GM19455 (cell line): ENCODE measurements around the gene TAF8.

Experiments
- ATAC-seq: cut with Tn5 transposase; IDR thresholded peaks from one replicate; pipeline ENCODE4 v1.9.1; 2021; ENCODE audit not compliant: unreplicated experiment

Gene TAF8

DNA sequence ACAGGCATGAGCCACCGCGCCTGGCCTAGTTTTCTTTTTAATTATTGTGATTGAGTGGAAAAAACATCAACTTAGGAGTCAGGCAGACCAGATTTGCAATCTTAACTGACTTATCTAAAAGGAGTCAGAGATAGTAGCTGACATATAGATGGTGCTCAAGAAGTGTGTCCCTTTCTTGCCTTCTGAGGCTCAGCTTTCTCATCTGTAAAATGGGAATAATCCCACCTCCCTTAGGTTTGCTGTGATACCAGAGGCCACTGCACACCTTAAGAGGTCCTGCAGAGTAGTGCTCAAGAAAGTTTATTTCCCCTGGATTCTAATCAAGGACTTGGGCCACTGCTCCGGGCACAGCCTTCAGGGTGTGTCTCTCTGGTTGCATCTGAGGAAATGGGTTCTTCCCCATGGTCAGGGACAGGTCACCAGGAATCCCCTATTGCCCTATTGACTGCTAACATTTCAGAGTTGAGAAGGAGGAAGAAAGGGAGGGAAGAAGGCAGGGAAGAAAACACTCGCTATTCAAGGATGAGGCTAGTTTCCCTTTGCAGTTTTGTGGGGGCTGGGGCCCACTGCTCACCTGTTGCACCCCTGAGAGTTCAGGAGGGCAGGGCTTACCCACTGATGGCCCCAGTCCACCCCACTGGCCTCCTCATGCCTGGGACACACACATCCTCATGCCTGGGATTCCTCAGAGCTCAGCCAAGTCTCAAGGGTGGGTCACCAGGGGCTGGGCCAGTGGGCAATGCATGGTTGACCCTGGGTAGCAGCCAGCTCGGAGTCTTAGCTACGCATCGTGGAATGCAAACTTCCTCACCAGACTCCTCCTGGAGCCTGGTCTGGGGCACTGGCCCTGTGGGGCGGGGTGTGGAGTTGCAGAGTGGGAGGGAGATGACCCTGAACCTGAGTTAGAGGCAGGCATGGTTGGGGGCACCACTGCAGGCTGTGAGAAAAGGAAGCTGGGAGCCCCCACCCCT lies 70.9 kb downstream of the TAF8 start:
- no peak for ATAC-seq

GRCh38 chr6:42123379-42124103 lies 73.2 kb downstream of the TAF8 start:
- ATAC-seq: no peak

- ATAC-seq: no peak
Measured at GRCh38 chr6:42124223-42124836, 74.0 kb downstream of the TAF8 start.

GRCh38 chr6:42125231-42125630 lies 74.9 kb downstream of the TAF8 start:
- no peak for ATAC-seq

GRCh38 chr6:42125663-42126062 lies 75.3 kb downstream of the TAF8 start:
- no peak for ATAC-seq

DNA sequence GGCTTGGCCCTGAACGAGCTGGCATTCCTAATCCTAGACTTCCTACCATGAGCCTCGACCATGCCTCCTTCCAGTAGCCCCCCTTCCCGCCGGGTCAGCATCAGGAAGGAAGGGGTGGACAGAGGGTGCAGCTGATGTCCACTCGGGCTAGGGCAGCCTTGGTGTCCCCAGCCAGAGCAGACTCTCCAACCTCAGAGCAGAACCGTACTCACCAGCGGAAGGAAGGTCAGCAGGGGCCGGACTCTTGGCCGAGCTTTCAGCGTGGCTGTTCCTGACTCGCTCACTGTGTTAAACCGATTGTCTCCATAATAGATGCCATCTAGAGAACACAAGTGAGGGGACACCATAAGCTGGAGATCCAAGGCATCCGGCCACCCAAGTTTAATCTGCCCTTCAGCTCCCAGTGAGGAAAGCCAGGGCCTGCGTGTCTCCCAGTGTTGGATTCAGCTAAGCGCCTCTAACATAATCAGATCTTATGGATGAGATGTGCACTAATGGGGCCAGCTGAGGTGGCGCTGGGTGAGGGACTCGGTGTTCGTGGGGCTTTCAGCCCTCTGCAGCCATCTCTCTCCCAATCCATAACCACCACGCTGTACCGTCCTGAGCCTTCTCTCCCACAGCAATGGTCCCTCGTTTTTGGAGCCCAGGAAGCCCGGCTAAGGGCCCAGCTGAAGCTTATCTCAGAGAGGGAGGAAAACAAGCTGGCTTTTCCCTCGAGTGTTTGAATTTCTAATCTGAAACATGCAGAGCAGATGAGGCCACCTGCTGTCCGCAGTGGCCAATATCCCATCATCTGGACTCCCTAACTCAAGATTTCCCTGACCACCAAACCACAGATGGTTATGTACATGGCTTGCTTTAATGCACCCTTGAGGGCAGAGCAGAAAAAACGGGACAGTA lies 78.4 kb downstream of the TAF8 start:
- no peak for ATAC-seq

- no peak for ATAC-seq
Measured at GRCh38 chr6:42129360-42129676, 79.0 kb downstream of the TAF8 start.

DNA sequence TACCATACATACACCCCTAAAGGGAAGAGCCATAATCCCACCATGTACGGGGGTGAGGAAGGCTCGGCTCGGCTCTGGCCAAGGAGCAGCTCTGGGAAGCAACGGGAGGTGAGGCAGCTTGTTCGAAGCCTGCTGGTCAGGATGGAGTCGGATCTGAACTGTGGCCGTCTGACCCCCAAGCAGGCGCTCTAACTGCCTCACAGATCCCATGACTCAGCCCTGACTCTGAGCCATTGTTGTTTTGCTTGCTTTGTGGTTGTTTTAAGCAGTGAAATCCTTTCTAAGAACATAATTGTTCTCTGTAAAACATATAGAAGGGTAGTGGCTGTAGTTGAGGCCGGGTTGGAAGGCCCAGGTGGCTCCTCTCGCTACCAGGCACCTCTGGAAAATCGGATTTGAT lies 81.2 kb downstream of the TAF8 start:
- no peak for ATAC-seq

- ATAC-seq: no peak
Measured at GRCh38 chr6:42133926-42134325, 83.6 kb downstream of the TAF8 start.

- ATAC-seq: no peak
Measured at GRCh38 chr6:42135161-42135560, 84.8 kb downstream of the TAF8 start.

DNA sequence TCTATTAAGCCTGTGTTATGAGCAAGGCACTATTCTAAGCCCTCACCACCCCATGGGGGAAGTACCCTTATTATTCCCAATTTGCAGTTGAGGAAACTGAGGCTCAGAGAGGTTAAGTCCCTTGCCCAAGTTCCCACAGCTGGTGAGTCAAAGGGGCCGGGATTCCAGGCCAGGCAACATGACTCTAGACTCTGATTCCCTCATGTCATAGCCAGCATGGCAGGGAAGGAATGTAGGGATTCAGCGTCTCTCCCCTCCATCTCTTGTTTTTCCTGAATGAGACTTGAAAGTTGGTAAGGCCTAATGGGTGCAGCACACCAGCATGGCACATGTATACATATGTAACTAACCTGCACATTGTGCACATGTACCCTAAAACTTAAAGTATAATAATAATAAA lies 85.4 kb downstream of the TAF8 start:
- ATAC-seq: no peak

DNA sequence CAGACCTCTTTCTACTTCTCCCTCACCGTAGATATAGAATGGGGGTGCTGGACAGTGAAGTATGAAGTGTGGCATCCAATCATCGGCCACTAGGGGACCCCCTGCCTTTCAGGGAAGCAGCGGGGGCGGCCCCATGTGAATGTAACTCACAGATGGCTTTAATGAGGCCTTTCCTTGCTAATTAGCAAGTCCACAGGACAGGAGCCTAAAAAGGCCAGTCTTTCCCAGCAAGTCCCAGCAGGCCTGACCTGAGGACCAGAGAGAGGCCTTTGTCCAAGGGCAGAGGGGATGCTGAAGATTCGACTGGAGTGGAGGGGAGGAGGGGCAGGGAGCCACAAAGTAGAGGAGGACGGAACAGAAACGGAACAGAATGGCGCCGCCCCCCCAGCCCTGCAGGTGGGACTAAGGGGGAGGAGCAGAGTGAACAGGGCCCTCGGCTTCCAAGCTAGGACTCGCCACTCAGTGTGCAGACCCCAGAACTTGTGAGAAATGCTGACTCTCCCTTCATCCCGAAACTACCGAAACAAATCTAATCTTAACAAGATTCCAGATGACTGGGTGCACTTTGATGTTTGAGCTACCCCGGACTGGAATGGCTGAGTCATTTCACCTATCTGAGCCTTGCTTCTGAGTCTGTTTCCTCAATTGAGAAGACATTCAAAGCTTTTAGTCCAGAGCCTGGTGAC lies 86.3 kb downstream of the TAF8 start:
- no peak for ATAC-seq
